Kidney (tissue), 14 donors: Measurements from ENCODE around the gene CMTM8. TPM values are rescaled to one million over a fixed set of nuclear protein-coding genes. Genes with fewer than 3 reads are reported as not detected.

ENCODE experiments used
- DNase-seq, 5 donors: peaks; one replicate each; pipeline ENCODE4 v3.0.0-alpha.2; 2013 to 2020
- FAIRE-seq: peaks from 2 replicates; lab custom pipeline; 2012; peaks lifted over from hg19 to GRCh38; lab: Jason Lieb, UNC
- H3K27ac ChIP-seq, 2 donors: one replicate each; pipeline ENCODE4 v1.7.0; 2013; ENCODE audit warnings: low read depth in 2 of 2, low read length in 2 of 2, inconsistent platforms in 1 of 2
- H3K27me3 ChIP-seq: one replicate; pipeline ENCODE4 v1.7.1; 2013; ENCODE audit warnings: low read length, inconsistent platforms; ENCODE audit not compliant: control insufficient read depth, insufficient read depth
- H3K36me3 ChIP-seq, 3 donors: one replicate each; pipeline versions ENCODE4 v1.7.0 to v1.7.1; 2013; ENCODE audit warnings: low read length in 3 of 3, control low read depth in 1 of 3, inconsistent platforms in 1 of 3; ENCODE audit not compliant: insufficient read depth in 3 of 3, control insufficient read depth in 2 of 3
- H3K4me1 ChIP-seq, 3 donors: one replicate each; pipeline versions ENCODE4 v1.7.0 to v1.7.1; 2013; ENCODE audit warnings: low read length in 3 of 3, inconsistent platforms in 1 of 3, low read depth in 1 of 3; ENCODE audit not compliant: control insufficient read depth in 2 of 3, insufficient read depth in 2 of 3
- H3K4me3 ChIP-seq, 3 donors: one replicate each; pipeline versions ENCODE4 v1.7.0 to v1.8.1; 2013; ENCODE audit warnings: low read length in 3 of 3, control low read depth in 1 of 3, inconsistent platforms in 1 of 3
- H3K9ac ChIP-seq, 3 donors: one replicate each; pipeline versions ENCODE4 v1.7.0 to v1.7.1; 2013; ENCODE audit warnings: low read length in 3 of 3, control low read depth in 1 of 3, inconsistent platforms in 1 of 3
- H3K9me3 ChIP-seq, 3 donors: one replicate each; pipeline versions ENCODE4 v1.7.0 to v1.7.1; 2013; ENCODE audit warnings: low read length in 3 of 3, control low read depth in 1 of 3, inconsistent platforms in 1 of 3; ENCODE audit not compliant: control insufficient read depth in 2 of 3, insufficient read depth in 1 of 3
- CTCF ChIP-seq: IDR thresholded peaks from 3 replicates; pipeline ENCODE4 v1.5.1; 2012; ENCODE audit warnings: mild to moderate bottlenecking, moderate library complexity, borderline replicate concordance; ENCODE audit not compliant: insufficient read depth; ENCODE audit errors: extremely low read depth
- intact Hi-C: fragments of 100-400 bp; cut with DNase I; formaldehyde crosslinking; loops from one replicate; pipeline ENCODE4 v1.11.1; 2022
- polyA plus RNA-seq: library from polyadenylated mRNA; stranded (reverse); fragments of 350-450 nt; fragmentation: Illumina TruSeq; extraction: RNeasy Lipid Tissue Mini Kit (QIAGEN cat#74804); gene quantifications from one replicate; pipeline ENCODE4 v1.2.3, GENCODE V29; 2014; ENCODE audit warnings: low read depth, low replicate concordance; ENCODE audit not compliant: insufficient read depth
- total RNA-seq: library from RNA; stranded (reverse); fragmentation: NEBNext Ultra II Directional; extraction: Animal tissue kit (Norgen Biotek cat#: 25700); gene quantifications from one replicate; pipeline ENCODE4 v1.2.1, GENCODE V29; 2021
- donor health status: control.
- donor health status: control.
- donor health status: control.
- donor health status: control.
- donor health status: control.
- donor health status: DM: yes; HTN: yes; CAD: no.
- donor health status: Normal renal cell carcinoma (clear cell type).

Gene CMTM8
- total and polyA plus RNA-seq, 2 donors from 2014 or later, result 5.4 to 9.6 TPM

DNA sequence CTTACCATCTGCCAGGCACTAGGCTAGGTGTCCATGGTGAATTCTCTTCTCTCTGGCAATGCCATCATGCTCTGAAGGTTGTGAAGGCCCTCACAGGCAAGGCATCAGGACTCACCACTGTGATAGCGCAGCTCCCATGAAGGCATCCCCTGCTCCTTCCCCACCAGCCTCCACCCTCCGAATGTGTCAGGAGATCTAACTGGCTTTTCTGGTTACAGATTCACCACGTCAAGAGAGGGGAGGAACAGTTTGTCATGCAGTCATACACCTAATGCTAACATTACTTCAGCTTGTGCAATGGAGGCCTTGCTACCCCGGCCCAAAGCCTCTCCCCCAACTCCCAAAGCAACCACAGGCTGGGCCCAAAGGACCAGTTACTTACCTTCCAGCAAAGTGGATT lies 8.9 kb upstream of the CMTM8 start:
- no peaks in the 10 kb centered on the region for H3K9me3 ChIP-seq
- TF ChIP-seq CTCF, result no peak
- intact Hi-C loops, result no loop called here
- DNase-seq (no peak), FAIRE-seq (no peak)
- H3K9ac ChIP-seq, result no peak overlapping the region
- no peak overlapping the region for H3K27ac ChIP-seq
- H3K27me3 ChIP-seq, result no peaks in the 10 kb centered on the region
- H3K4me1 ChIP-seq, result no peaks in the 10 kb centered on the region
- no peak overlapping the region for H3K4me3 ChIP-seq
- no peaks in the 10 kb centered on the region for H3K36me3 ChIP-seq

GRCh38 chr3:32236377-32236776 lies 2.1 kb upstream of the CMTM8 start:
- Histone ChIP-seq H3K9ac (no peak overlapping the region), H3K27ac (no peak overlapping the region), H3K4me1 (peaks cover 3 to 10% (median 4%) of the 10 kb centered on the region in 3 donors), H3K9me3 (peaks cover 0 to 5% (median 0%) of the 10 kb centered on the region in 3 donors), H3K27me3 (no peaks in the 10 kb centered on the region), H3K36me3 (no peaks in the 10 kb centered on the region), H3K4me3 (no peak overlapping the region)
- DNase-seq (no peak), FAIRE-seq (no peak)
- TF ChIP-seq CTCF, result no peak
- intact Hi-C loops, result no loop called here

DNA sequence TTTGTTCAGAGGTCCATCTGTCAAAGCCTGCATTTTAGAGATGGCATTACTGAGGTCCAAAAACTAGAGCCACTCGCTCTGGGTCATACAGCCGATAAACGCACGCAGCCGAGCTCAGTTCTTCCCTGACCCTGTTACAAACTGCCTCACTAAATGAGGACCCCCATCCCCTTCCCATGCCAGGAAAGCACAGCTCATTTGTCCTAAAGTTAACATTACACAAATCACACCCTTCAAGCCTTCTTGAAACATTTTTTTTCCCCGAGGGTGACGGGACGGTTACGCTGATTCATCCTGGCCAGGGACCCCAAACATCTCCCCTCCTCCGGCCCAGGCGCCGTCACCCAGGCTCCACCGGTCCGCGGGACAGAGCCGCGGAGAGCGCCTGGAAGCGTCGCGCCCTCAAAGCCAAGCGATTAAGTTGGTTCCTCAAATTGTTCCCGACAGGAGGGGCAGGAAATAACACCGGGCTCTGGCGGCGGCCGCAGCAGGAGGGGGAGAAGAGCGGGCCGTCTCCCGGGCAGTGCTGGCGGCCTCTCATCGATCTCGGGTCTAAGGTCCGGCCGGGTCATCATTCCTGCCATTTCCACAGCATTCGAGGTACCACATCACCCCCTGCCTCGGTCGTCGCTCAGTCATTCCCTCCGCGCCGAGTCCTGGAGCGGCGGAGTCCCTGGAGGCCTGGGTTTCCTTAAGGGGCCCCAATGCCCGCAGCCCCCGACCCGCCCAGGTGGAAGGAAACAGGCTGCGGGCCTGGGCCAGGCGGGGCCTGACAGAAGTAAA lies 619 bp upstream of the CMTM8 start:
- Histone ChIP-seq H3K36me3 (no peaks in the 10 kb centered on the region), H3K9ac (peak overlapping the region; percentile 16 to 70 (median 54)), H3K27me3 (no peaks in the 10 kb centered on the region), H3K4me1 (peaks cover 3 to 10% (median 4%) of the 10 kb centered on the region in 3 donors), H3K4me3 (peak overlapping the region; percentile 44 to 76 (median 64)), H3K9me3 (peaks cover 0 to 5% (median 0%) of the 10 kb centered on the region in 3 donors), H3K27ac (peak overlapping the region in 1 of 2 donors; percentile 60)
- no peak for FAIRE-seq
- no peak for TF ChIP-seq CTCF
- peak; percentile 49 to 81 (median 68) for DNase-seq
- intact Hi-C loops, result no loop called here
